K562 (cell line): ENCODE results near the gene SFRP5.

ENCODE experiments used
- ATF7 ChIP-seq: fragments of 450-650 bp; IDR thresholded peaks from 2 replicates; pipeline ENCODE4 v1.7.1; 2014; ENCODE audit warnings: mild to moderate bottlenecking, moderate library complexity
- CREM ChIP-seq: IDR thresholded peaks from 2 replicates; pipeline ENCODE4 v1.6.1; 2014; ENCODE audit warnings: antibody characterized with exemption, low read depth
- FOXA3 ChIP-seq, 2 experiments: fragments of 450-650 bp in 1 of 2; sonication (generic) in 1 of 2; formaldehyde crosslinking; IDR thresholded peaks in 1 of 2; conservative IDR thresholded peaks in 1 of 2; 2 replicates each; pipeline versions ENCODE4 v1.4.0 to v1.8.0; 2020 to 2022; ENCODE audit warnings: mild to moderate bottlenecking in 2 of 2, missing genetic modification reagents in 1 of 2
- HMG20A ChIP-seq: fragments of 450-650 bp; formaldehyde crosslinking; conservative IDR thresholded peaks from 2 replicates; pipeline ENCODE4 v1.4.0; 2020; ENCODE audit warnings: mild to moderate bottlenecking, mixed read lengths
- ZNF384 ChIP-seq: IDR thresholded peaks from 2 replicates; pipeline ENCODE4 v1.6.1; 2012; ENCODE audit warnings: low read depth, low read length, improper control_type of control experiment
- ZNF696 ChIP-seq: fragments of 250-450 bp; sonication (Bioruptor Pico); conservative IDR thresholded peaks from 2 replicates; pipeline ENCODE4 v1.4.0; 2020; ENCODE audit warnings: mild to moderate bottlenecking, moderate library complexity
- TF ChIP-seq, protein P1 (sequence below), 3 experiments: IDR thresholded peaks in 2 of 3; conservative IDR thresholded peaks in 1 of 3; 2 replicates each; pipeline ENCODE4 v1.5.1; 2011 to 2012; ENCODE audit warnings: low read length in 3 of 3, mild to moderate bottlenecking in 3 of 3, control low read depth in 2 of 3, improper control_type of control experiment in 1 of 3, inconsistent platforms in 1 of 3, low read depth in 1 of 3, mixed read lengths in 1 of 3, moderate library complexity in 1 of 3; ENCODE audit not compliant: insufficient read depth in 2 of 3

DNA sequence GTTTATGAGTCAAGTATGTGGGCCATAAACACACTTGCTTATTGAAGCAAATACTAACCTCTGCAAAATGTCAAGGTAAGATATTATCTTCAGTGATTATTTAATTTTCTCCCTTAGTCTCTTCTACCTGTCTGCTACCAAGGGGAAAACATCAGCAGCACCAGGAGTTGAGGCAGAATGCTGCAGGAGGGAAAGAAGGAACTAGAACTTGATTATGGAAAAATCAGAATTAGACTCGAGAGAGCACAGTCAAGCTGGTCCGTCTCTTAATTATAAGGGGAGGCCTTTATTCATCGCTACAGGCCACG is 39.8 kb downstream of the SFRP5 start:
- TF ChIP-seq, protein P1, sequence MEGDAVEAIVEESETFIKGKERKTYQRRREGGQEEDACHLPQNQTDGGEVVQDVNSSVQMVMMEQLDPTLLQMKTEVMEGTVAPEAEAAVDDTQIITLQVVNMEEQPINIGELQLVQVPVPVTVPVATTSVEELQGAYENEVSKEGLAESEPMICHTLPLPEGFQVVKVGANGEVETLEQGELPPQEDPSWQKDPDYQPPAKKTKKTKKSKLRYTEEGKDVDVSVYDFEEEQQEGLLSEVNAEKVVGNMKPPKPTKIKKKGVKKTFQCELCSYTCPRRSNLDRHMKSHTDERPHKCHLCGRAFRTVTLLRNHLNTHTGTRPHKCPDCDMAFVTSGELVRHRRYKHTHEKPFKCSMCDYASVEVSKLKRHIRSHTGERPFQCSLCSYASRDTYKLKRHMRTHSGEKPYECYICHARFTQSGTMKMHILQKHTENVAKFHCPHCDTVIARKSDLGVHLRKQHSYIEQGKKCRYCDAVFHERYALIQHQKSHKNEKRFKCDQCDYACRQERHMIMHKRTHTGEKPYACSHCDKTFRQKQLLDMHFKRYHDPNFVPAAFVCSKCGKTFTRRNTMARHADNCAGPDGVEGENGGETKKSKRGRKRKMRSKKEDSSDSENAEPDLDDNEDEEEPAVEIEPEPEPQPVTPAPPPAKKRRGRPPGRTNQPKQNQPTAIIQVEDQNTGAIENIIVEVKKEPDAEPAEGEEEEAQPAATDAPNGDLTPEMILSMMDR (IDR thresholded peaks at IDR 0.05 in 2 of 3, conservative IDR thresholded peaks at IDR 0.05 in 1 of 3; ENCODE audit: insufficient read depth in 2 of 3, low read depth in 1 of 3, low read length in 3 of 3) = no peak
- TF ChIP-seq ZNF384 (no peak), ZNF696 (CRISPR knock-in tag) (no peak), CREM (no peak), HMG20A (CRISPR knock-in tag) (no peak), FOXA3 (CRISPR knock-in tag; conservative IDR thresholded peaks at IDR 0.05 in 1 of 2, IDR thresholded peaks at IDR 0.05 in 1 of 2) (no peak), ATF7 (no peak)
